ENCODE measurements around the gene GALNT14.

GALNT14 gene

GRCh38 chr2:30894498-30895119, 243.6 kb downstream of the GALNT14 start:
- Histone ChIP-seq H3K9me3 (no peaks in the 10 kb centered on the region), H3K4me3 (ENCODE audit: low read depth, low read length) (no peak overlapping the region), H3K4me1 (no peaks in the 10 kb centered on the region), H3K27me3 (no peaks in the 10 kb centered on the region), H3K36me3 (no peaks in the 10 kb centered on the region)
- no peak for DNase-seq
- no peak for TF ChIP-seq CTCF (IDR thresholded peaks at IDR 0.05; ENCODE audit: low read depth, low read length)

- Histone ChIP-seq H3K4me3 (ENCODE audit: low read depth, low read length) (no peak overlapping the region), H3K36me3 (no peaks in the 10 kb centered on the region), H3K4me1 (no peaks in the 10 kb centered on the region), H3K9me3 (no peaks in the 10 kb centered on the region), H3K27me3 (no peaks in the 10 kb centered on the region)
- no peak for TF ChIP-seq CTCF (IDR thresholded peaks at IDR 0.05; ENCODE audit: low read depth, low read length)
- no peak for DNase-seq
These were observed 249.3 kb downstream of the GALNT14 start for GRCh38 chr2:30888852-30889409.

DNA sequence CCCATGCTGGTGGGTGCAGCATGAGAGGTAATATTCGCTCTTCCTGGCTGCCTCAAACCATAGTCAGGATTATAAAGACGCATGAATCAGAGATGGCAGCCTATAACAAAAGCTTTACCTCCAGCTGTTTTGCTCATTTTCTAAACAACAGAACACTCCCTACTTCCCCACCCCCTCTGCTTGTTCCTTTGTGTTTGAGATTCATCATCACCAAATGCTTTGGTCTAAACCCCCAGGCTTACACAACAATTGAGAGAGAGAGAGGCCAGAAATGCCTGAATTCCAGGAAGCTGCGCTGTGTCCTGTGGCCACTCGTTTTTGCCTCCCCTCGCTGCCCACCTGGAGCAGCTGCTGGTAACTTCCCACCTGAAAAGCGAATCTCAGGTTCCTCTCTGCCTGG, 252.2 kb downstream of the GALNT14 start:
- Histone ChIP-seq H3K9me3 (no peaks in the 10 kb centered on the region), H3K36me3 (no peaks in the 10 kb centered on the region), H3K4me1 (no peaks in the 10 kb centered on the region), H3K27me3 (no peaks in the 10 kb centered on the region), H3K4me3 (ENCODE audit: low read depth, low read length) (no peak overlapping the region)
- TF ChIP-seq CTCF (IDR thresholded peaks at IDR 0.05; ENCODE audit: low read depth, low read length): no peak
- no peak for DNase-seq

DNA sequence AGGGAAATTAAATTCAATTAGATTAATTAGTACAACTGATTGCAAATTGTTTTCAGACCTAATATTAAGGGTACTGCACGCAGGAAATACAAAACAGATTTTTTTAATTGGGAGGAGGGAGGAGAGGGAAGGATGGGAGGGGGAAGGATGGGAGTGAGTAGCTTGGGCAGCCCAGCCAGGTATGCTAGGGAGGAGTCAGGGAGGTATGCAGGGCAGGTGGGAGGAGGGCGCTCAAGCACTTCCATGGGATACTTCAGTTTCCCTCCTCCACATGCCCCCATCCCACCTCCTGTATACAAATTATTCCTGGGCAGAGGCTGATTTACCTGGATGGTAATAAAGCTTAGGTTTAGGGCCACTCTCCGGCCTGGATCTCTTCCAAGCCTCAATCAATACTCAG, 254.4 kb downstream of the GALNT14 start:
- Histone ChIP-seq H3K27me3 (no peaks in the 10 kb centered on the region), H3K9me3 (no peaks in the 10 kb centered on the region), H3K4me1 (no peaks in the 10 kb centered on the region), H3K4me3 (ENCODE audit: low read depth, low read length) (no peak overlapping the region), H3K36me3 (no peaks in the 10 kb centered on the region)
- no peak for TF ChIP-seq CTCF (IDR thresholded peaks at IDR 0.05; ENCODE audit: low read depth, low read length)
- DNase-seq: no peak

GRCh38 chr2:30883184-30883583, 255.1 kb downstream of the GALNT14 start:
- no peak for DNase-seq
- Histone ChIP-seq H3K27me3 (no peaks in the 10 kb centered on the region), H3K36me3 (no peaks in the 10 kb centered on the region), H3K4me1 (no peaks in the 10 kb centered on the region), H3K9me3 (no peaks in the 10 kb centered on the region), H3K4me3 (ENCODE audit: low read depth, low read length) (no peak overlapping the region)
- TF ChIP-seq CTCF (IDR thresholded peaks at IDR 0.05; ENCODE audit: low read depth, low read length): no peak

GRCh38 chr2:30880516-30880915, 257.7 kb downstream of the GALNT14 start:
- DNase-seq: no peak
- no peak for TF ChIP-seq CTCF (IDR thresholded peaks at IDR 0.05; ENCODE audit: low read depth, low read length)
- Histone ChIP-seq H3K27me3 (no peaks in the 10 kb centered on the region), H3K4me3 (ENCODE audit: low read depth, low read length) (no peak overlapping the region), H3K36me3 (no peaks in the 10 kb centered on the region), H3K9me3 (no peaks in the 10 kb centered on the region), H3K4me1 (no peaks in the 10 kb centered on the region)

Data from BE2C (cell line).